ENCODE measurements around the gene NT5DC1.
A peak's percentile ranks its signal among the peaks of the same experiment; 100 is the strongest.

The NT5DC1 gene

GRCh38 chr6:116244284-116244683 lies 143.6 kb downstream of the NT5DC1 start:
- no peak for DNase-seq (ENCODE audit: low spot score)

GRCh38 chr6:116246089-116246488 lies 145.4 kb downstream of the NT5DC1 start:
- no peak for DNase-seq (ENCODE audit: low spot score)

GRCh38 chr6:116247285-116247684 lies 146.6 kb downstream of the NT5DC1 start:
- DNase-seq (ENCODE audit: low spot score) = no peak

- no peak for DNase-seq (ENCODE audit: low spot score)
These were observed 147.9 kb downstream of the NT5DC1 start for GRCh38 chr6:116248577-116248976.

GRCh38 chr6:116251568-116252384 lies 151.1 kb downstream of the NT5DC1 start:
- DNase-seq (ENCODE audit: low spot score) = no peak

GRCh38 chr6:116253188-116253504 lies 152.5 kb downstream of the NT5DC1 start:
- no peak for DNase-seq (ENCODE audit: low spot score)

GRCh38 chr6:116253505-116254296 lies 153.0 kb downstream of the NT5DC1 start, which contains the start of gene TSPYL4:
TSPYL4 (minus strand) TSS chr6:116254075; CDS start chr6:116254008, 67 bp downstream.
- peak; percentile 92 for DNase-seq (ENCODE audit: low spot score)

GRCh38 chr6:116254297-116255056 lies 153.8 kb downstream of the NT5DC1 start:
- no peak for DNase-seq (ENCODE audit: low spot score)

GRCh38 chr6:116255246-116255800 lies 154.7 kb downstream of the NT5DC1 start:
- DNase-seq (ENCODE audit: low spot score) = no peak

- no peak for DNase-seq (ENCODE audit: low spot score)
These were observed 156.0 kb downstream of the NT5DC1 start for GRCh38 chr6:116256694-116257093.

- DNase-seq (ENCODE audit: low spot score) = no peak
These were observed 157.9 kb downstream of the NT5DC1 start for GRCh38 chr6:116258520-116258919.

GRCh38 chr6:116263353-116263752 lies 162.7 kb downstream of the NT5DC1 start:
- no peak for DNase-seq (ENCODE audit: low spot score)

GRCh38 chr6:116265041-116265829 lies 164.6 kb downstream of the NT5DC1 start:
- DNase-seq (ENCODE audit: low spot score) = no peak

- DNase-seq (ENCODE audit: low spot score) = no peak
These were observed 166.2 kb downstream of the NT5DC1 start for GRCh38 chr6:116266803-116267202.

- DNase-seq (ENCODE audit: low spot score) = no peak
These were observed 167.4 kb downstream of the NT5DC1 start for GRCh38 chr6:116267836-116268588.

- DNase-seq (ENCODE audit: low spot score) = peak; percentile 40
These were observed 168.1 kb downstream of the NT5DC1 start for GRCh38 chr6:116268589-116269293.

GRCh38 chr6:116271149-116271708 lies 170.6 kb downstream of the NT5DC1 start:
- DNase-seq (ENCODE audit: low spot score) = no peak

- DNase-seq (ENCODE audit: low spot score) = no peak
These were observed 176.5 kb downstream of the NT5DC1 start for GRCh38 chr6:116277124-116277523.

- DNase-seq (ENCODE audit: low spot score) = no peak
These were observed 177.8 kb downstream of the NT5DC1 start for GRCh38 chr6:116278481-116278829.

- no peak for DNase-seq (ENCODE audit: low spot score)
These were observed 178.2 kb downstream of the NT5DC1 start for GRCh38 chr6:116278854-116279231.
